HuH-7 (cell line): ENCODE measurements around the gene PTPRN2.
"Not testable (repeated sequence)": the region's sequence is repeated elsewhere in the genome, so short reads cannot be mapped to it uniquely, and the experiment has no call there.

ENCODE experiments used
- DNase-seq: peaks from one replicate; pipeline ENCODE4 v3.0.0; 2011; ENCODE audit warnings: low spot score

PTPRN2 gene

GRCh38 chr7:157992511-157993160, 595.0 kb downstream of the PTPRN2 start:
- no peak for DNase-seq

- no peak for DNase-seq
These were observed 595.9 kb downstream of the PTPRN2 start for GRCh38 chr7:157991761-157992160.

- DNase-seq: no peak
These were observed 596.3 kb downstream of the PTPRN2 start for GRCh38 chr7:157991351-157991750.

GRCh38 chr7:157990881-157991250, 596.8 kb downstream of the PTPRN2 start:
- no peak for DNase-seq

- DNase-seq: no peak
These were observed 597.3 kb downstream of the PTPRN2 start for GRCh38 chr7:157990226-157990880.

- no peak for DNase-seq
These were observed 598.0 kb downstream of the PTPRN2 start for GRCh38 chr7:157989589-157989988.

- DNase-seq: no peak
These were observed 599.7 kb downstream of the PTPRN2 start for GRCh38 chr7:157987906-157988305.

GRCh38 chr7:157986051-157986450, 601.6 kb downstream of the PTPRN2 start:
- DNase-seq: no peak

- DNase-seq: no peak
These were observed 602.0 kb downstream of the PTPRN2 start for GRCh38 chr7:157985636-157986035.

- DNase-seq: no peak
These were observed 603.0 kb downstream of the PTPRN2 start for GRCh38 chr7:157984423-157985163.

GRCh38 chr7:157983502-157984422, 603.9 kb downstream of the PTPRN2 start:
- DNase-seq: no peak

- no peak for DNase-seq
These were observed 605.8 kb downstream of the PTPRN2 start for GRCh38 chr7:157981778-157982177.

GRCh38 chr7:157980774-157981173, 606.8 kb downstream of the PTPRN2 start:
- DNase-seq: no peak

GRCh38 chr7:157980341-157980731, 607.3 kb downstream of the PTPRN2 start:
- DNase-seq: not testable (repeated sequence)

- DNase-seq: no peak
These were observed 607.8 kb downstream of the PTPRN2 start for GRCh38 chr7:157979636-157980340.

GRCh38 chr7:157978766-157979165, 608.9 kb downstream of the PTPRN2 start:
- no peak for DNase-seq

- DNase-seq: no peak
These were observed 609.7 kb downstream of the PTPRN2 start for GRCh38 chr7:157977717-157978496.

GRCh38 chr7:157977306-157977705, 610.3 kb downstream of the PTPRN2 start:
- DNase-seq: no peak

- DNase-seq: no peak
These were observed 611.2 kb downstream of the PTPRN2 start for GRCh38 chr7:157976406-157976805.
